Endothelial cell of umbilical vein (primary cell): ENCODE data around the gene HOXA11. TPM values are rescaled to one million over a fixed set of nuclear protein-coding genes. Genes with fewer than 3 reads are reported as not detected.

ENCODE experiments used
- BruUV-seq: library from RNA; stranded (reverse); fragments of 400-500 nt; replicated peaks from 2 replicates; lab custom pipeline; 2021; lab: Mats Ljungman, UMichigan
- CTCF ChIA-PET: fragments of 300-600, 350-600 bp; sonication (Branson Sonifier 250); formaldehyde crosslinking; loops from one replicate; lab custom pipeline; 2021; ENCODE audit warnings: antibody characterized with exemption, inconsistent platforms; lab: Charles Lee
- POLR2A ChIA-PET: fragments of 300-600, 350-600 bp; sonication (Branson Sonifier 250); formaldehyde crosslinking; loops from one replicate; lab custom pipeline; 2021; ENCODE audit warnings: antibody characterized with exemption, inconsistent platforms; lab: Charles Lee
- DNase-seq: peaks from one replicate; pipeline ENCODE4 v3.0.0-alpha.2; 2011; ENCODE audit warnings: low read depth, low spot score
- FAIRE-seq: peaks from 2 replicates; lab custom pipeline; 2011; peaks lifted over from hg19 to GRCh38; lab: Jason Lieb, UNC
- H2AFZ ChIP-seq: 2 replicates; pipeline ENCODE4 v1.6.0; 2012; ENCODE audit warnings: low read depth, low read length, control low read depth, inconsistent platforms
- H3K27ac ChIP-seq: 2 replicates; pipeline ENCODE4 v1.5.1; 2011; ENCODE audit warnings: low read depth, mild to moderate bottlenecking, control low read depth, low read length, moderate library complexity; ENCODE audit not compliant: insufficient read depth
- H3K27me3 ChIP-seq, 2 experiments: 2 replicates each; pipeline versions ENCODE4 v1.6.0 to v1.6.1; 2011; ENCODE audit warnings: low read length in 2 of 2, mixed read lengths in 1 of 2; ENCODE audit not compliant: control insufficient read depth in 2 of 2, insufficient read depth in 2 of 2
- H3K36me3 ChIP-seq, 2 experiments: 2 replicates in 1 of 2; 3 replicates in 1 of 2; pipeline ENCODE4 v1.5.1; 2011; ENCODE audit warnings: low read length in 2 of 2, mild to moderate bottlenecking in 1 of 2, moderate library complexity in 1 of 2; ENCODE audit not compliant: control insufficient read depth in 2 of 2, insufficient read depth in 2 of 2; ENCODE audit errors: extremely low read depth in 1 of 2
- H3K4me1 ChIP-seq: 3 replicates; pipeline ENCODE4 v1.5.1; 2011; ENCODE audit warnings: mild to moderate bottlenecking, low read length; ENCODE audit not compliant: control insufficient read depth, insufficient read depth; ENCODE audit errors: extremely low read depth
- H3K4me2 ChIP-seq: 2 replicates; pipeline ENCODE4 v1.6.1; 2011; ENCODE audit warnings: low read length, control low read depth, mixed read lengths; ENCODE audit not compliant: insufficient read depth
- H3K4me3 ChIP-seq, 3 experiments: fragments of 200-600 bp in 1 of 3; sonication (generic), shearing (Covaris generic) in 1 of 3; replicated peaks in 1 of 3; 2 replicates each; pipeline ENCODE4 v1.5.1; 2011 to 2016; ENCODE audit warnings: control low read depth in 3 of 3, low read length in 3 of 3, mild to moderate bottlenecking in 2 of 3, inconsistent platforms in 1 of 3, low read depth in 1 of 3, moderate library complexity in 1 of 3; ENCODE audit not compliant: insufficient read depth in 1 of 3
- H3K79me2 ChIP-seq: 2 replicates; pipeline ENCODE4 v1.6.0; 2012; ENCODE audit warnings: low read length, inconsistent platforms; ENCODE audit not compliant: control insufficient read depth, insufficient read depth
- H3K9ac ChIP-seq: replicated peaks from 2 replicates; pipeline ENCODE3; 2011; ENCODE audit warnings: low read length, control low read depth; ENCODE audit not compliant: insufficient read depth; ENCODE audit errors: extremely low read depth
- H3K9me1 ChIP-seq: replicated peaks from 3 replicates; pipeline ENCODE4 v1.6.0; 2011; ENCODE audit warnings: mild to moderate bottlenecking, low read length; ENCODE audit not compliant: control insufficient read depth, insufficient read depth; ENCODE audit errors: extremely low read depth
- H3K9me3 ChIP-seq: replicated peaks from 2 replicates; pipeline ENCODE4 v1.5.1; 2012; ENCODE audit warnings: low read length, inconsistent platforms; ENCODE audit not compliant: control insufficient read depth, insufficient read depth
- H4K20me1 ChIP-seq: replicated peaks from 2 replicates; pipeline ENCODE3; 2011; ENCODE audit warnings: mild to moderate bottlenecking, low read length; ENCODE audit not compliant: control insufficient read depth, insufficient read depth; ENCODE audit errors: extremely low read depth
- EZH2 ChIP-seq: IDR thresholded peaks from 2 replicates; pipeline ENCODE4 v1.6.1; 2012; ENCODE audit warnings: borderline replicate concordance, low read depth, mild to moderate bottlenecking, moderate library complexity, low read length, inconsistent platforms; ENCODE audit not compliant: severe bottlenecking
- FOS ChIP-seq: IDR thresholded peaks from 2 replicates; pipeline ENCODE4 v1.6.1; 2011; ENCODE audit warnings: mild to moderate bottlenecking, low read length, moderate library complexity, borderline replicate concordance; ENCODE audit not compliant: insufficient read depth
- JUN ChIP-seq: IDR thresholded peaks from 2 replicates; pipeline ENCODE4 v1.6.1; 2011; ENCODE audit warnings: borderline replicate concordance, low read depth; ENCODE audit not compliant: insufficient read length, insufficient read depth
- POLR2A ChIP-seq: IDR thresholded peaks from 2 replicates; pipeline ENCODE4 v1.6.1; 2012; ENCODE audit warnings: low read depth, mild to moderate bottlenecking, control low read depth, low read length
- dilution Hi-C: fragments of 300-500 bp; cut with MboI; formaldehyde crosslinking; loops from one replicate; pipeline ENCODE4 v1.15.0; 2019; ENCODE audit warnings: low sequenced_read_pairs; ENCODE audit not compliant: extremely low pct_ligation_motif_present
- intact Hi-C: fragments of 100-400 bp; cut with micrococcal nuclease; formaldehyde crosslinking; loops from one replicate; pipeline ENCODE4 v1.10.0; 2022
- polyA plus RNA-seq, 4 experiments: library from polyadenylated mRNA; depleted of rRNA in 3 of 4; stranded (reverse) in 3 of 4; unstranded in 1 of 4; fragments of >200 nt; gene quantifications; 2 replicates each; pipeline versions ENCODE4 v1.2.1 to v1.2.3, GENCODE V29; 2011 to 2012; ENCODE audit warnings: missing spikeins in 1 of 4
- total RNA-seq: library from RNA; stranded (reverse); gene quantifications from 2 replicates; pipeline ENCODE4 v1.2.3, GENCODE V29; 2021
- TF ChIP-seq, protein P1 (sequence below), 2 donors: IDR thresholded peaks; 1 replicate in 1 of 2; 2 replicates in 1 of 2; pipeline ENCODE4 v1.5.1; 2011; ENCODE audit warnings: low read length in 2 of 2, mild to moderate bottlenecking in 2 of 2, moderate library complexity in 2 of 2, control low read depth in 1 of 2, inconsistent platforms in 1 of 2, low read depth in 1 of 2; ENCODE audit not compliant: insufficient read depth in 1 of 2; ENCODE audit errors: extremely low read depth in 1 of 2
- TF ChIP-seq, protein P2 (sequence below): IDR thresholded peaks from 2 replicates; pipeline ENCODE4 v1.6.1; 2011; ENCODE audit not compliant: insufficient read depth, insufficient read length

HOXA11 gene
- total and polyA plus RNA-seq, 2 donors (not counting 3 experiments of a cell fraction or from before 2014, with no cell fraction given): 10.4 to 16.7 TPM

DNA sequence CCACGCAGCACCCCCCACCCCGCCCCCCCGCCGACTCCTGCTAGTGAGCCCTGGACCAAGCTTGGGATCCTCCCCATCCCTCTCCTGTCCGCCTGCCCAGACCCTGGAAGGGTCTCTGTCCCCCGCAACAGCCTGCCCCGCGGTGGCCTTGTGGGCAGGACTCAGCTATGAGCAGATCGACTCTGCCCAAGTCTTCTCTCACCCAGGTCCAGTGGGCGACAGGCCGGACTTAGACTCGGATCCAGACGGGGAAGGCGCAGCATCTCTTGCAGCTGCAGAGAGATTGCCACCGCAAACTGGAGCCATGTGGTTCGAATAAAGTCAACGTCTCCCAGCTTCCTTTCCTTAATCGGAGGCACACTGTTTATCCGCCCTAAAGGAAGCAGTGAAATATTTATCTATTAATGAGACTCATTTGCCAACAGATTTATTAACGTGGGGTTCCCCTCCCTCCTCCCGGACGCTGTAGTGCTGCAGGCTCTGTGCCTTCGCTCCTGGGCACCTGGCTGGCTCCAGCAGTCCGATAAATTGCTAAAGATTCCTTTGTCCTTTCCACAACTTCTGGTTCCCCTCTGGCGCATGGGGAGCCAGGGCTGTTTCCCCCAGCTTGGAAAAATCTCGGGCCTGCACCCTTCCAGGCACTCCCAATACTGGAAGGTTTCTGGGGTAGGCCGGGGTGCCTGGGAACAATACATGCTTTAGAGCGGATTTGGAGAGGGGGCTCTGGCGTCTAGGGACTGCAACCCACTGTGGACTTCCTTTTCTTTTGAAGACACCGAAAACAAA is 27.9 kb downstream of the HOXA11 start:
- H3K9me3 ChIP-seq: no peaks in the 10 kb centered on the region
- intact Hi-C loops (loop anchor here (5.0 kb wide), 1 partner anchor 1000 kb away; no protein-coding TSS in a partner anchor), dilution Hi-C loops (loop anchor here (25.0 kb wide), 1 partner anchor 970 kb away; no protein-coding TSS in a partner anchor)
- H4K20me1 ChIP-seq: no peaks in the 10 kb centered on the region
- TF ChIP-seq FOS: no peak
- no TSS peak for BruUV-seq
- no peaks in the 10 kb centered on the region for H3K36me3 ChIP-seq
- H3K4me2 ChIP-seq: peak overlapping the region; percentile 74
- H3K27ac ChIP-seq: peak overlapping the region; percentile 69
- ChIA-PET POLR2A (interaction anchor here (0.5 to 1.7 kb wide), 3 partner anchors 11 to 957 kb away, joined by 3 to 5 read pairs (median 4); no protein-coding TSS in a partner anchor), CTCF (interaction anchor here (0.6 to 4.1 kb wide), 18 partner anchors 8 to 1066 kb away, joined by 3 to 48 read pairs (median 4); partner anchors contain the start of genes HOXA10 and HOXA5)
- peak overlapping the region; percentile 15 for H2AFZ ChIP-seq
- DNase-seq (peak; percentile 72), FAIRE-seq (peak; percentile 59)
- H3K27me3 ChIP-seq: no peaks in the 10 kb centered on the region
- H3K79me2 ChIP-seq: peaks cover 77% of the 10 kb centered on the region
- H3K4me3 ChIP-seq: peak overlapping the region in 2 of 3 experiments; percentile 34 to 60
- no peaks in the 10 kb centered on the region for H3K9me1 ChIP-seq
- H3K4me1 ChIP-seq: peaks cover 72% of the 10 kb centered on the region
- H3K9ac ChIP-seq: peak overlapping the region; percentile 78

DNA sequence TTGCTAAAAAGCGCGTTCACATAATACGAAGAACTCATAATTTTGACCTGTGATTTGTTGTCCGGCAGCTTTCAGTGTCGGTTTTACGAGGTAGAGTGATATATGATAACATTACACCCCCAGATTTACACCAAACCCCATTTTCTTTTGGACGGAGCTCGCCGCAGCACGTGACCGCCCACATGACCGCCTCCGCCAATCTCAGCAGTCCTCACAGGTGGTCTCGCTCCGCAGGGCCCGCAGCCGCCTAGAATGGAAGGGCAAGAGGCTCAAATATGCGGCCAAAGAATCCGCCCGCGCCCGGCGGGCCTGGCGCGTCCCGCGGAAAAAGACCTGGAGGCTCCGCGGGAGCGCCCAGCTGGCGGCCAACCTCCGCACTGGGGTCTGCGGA is 28.5 kb downstream of the HOXA11 start, which contains the start of gene HOXA7:
Gene HOXA7, minus strand, starts transcription at position 168 of the 391 bp plus-strand sequence. Its CDS starts 130 bp downstream, at position 38.
- Histone ChIP-seq H3K79me2 (peaks cover 77% of the 10 kb centered on the region), H3K4me1 (peaks cover 69% of the 10 kb centered on the region), H3K27ac (peak within 1 kb of the TSS; percentile 96), H3K9me3 (no peaks in the 10 kb centered on the region), H3K27me3 (no peaks in the 10 kb centered on the region), H3K4me2 (peak within 1 kb of the TSS; percentile 92), H2AFZ (peak within 1 kb of the TSS; percentile 58), H3K9ac (peak within 1 kb of the TSS; percentile 78), H3K4me3 (peak within 1 kb of the TSS; percentile 59 to 76 (median 60)), H4K20me1 (no peaks in the 10 kb centered on the region), H3K36me3 (no peaks in the 10 kb centered on the region), H3K9me1 (no peaks in the 10 kb centered on the region)
- BruUV-seq: no TSS peak
- DNase-seq: peak; percentile 88
- peak; percentile 88 for FAIRE-seq
- ChIA-PET CTCF (interaction anchor here (0.6 to 4.1 kb wide), 13 partner anchors 13 to 1066 kb away, joined by 3 to 48 read pairs (median 4); partner anchors contain the start of genes HOXA10 and HOXA5), POLR2A (interaction anchor here (0.5 to 1.7 kb wide), 3 partner anchors 12 to 957 kb away, joined by 3 to 5 read pairs (median 4); no protein-coding TSS in a partner anchor)
- dilution Hi-C loops (loop anchor here (25.0 kb wide), 1 partner anchor 969 kb away; no protein-coding TSS in a partner anchor), intact Hi-C loops (loop anchor here (5.0 kb wide), 1 partner anchor 999 kb away; no protein-coding TSS in a partner anchor)
- TF ChIP-seq EZH2 (no peak), JUN (no peak), POLR2A (peak; percentile 13)
- TF ChIP-seq, protein P1, sequence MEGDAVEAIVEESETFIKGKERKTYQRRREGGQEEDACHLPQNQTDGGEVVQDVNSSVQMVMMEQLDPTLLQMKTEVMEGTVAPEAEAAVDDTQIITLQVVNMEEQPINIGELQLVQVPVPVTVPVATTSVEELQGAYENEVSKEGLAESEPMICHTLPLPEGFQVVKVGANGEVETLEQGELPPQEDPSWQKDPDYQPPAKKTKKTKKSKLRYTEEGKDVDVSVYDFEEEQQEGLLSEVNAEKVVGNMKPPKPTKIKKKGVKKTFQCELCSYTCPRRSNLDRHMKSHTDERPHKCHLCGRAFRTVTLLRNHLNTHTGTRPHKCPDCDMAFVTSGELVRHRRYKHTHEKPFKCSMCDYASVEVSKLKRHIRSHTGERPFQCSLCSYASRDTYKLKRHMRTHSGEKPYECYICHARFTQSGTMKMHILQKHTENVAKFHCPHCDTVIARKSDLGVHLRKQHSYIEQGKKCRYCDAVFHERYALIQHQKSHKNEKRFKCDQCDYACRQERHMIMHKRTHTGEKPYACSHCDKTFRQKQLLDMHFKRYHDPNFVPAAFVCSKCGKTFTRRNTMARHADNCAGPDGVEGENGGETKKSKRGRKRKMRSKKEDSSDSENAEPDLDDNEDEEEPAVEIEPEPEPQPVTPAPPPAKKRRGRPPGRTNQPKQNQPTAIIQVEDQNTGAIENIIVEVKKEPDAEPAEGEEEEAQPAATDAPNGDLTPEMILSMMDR (IDR thresholded peaks at IDR 0.05; ENCODE audit: extremely low read depth in 1 of 2, insufficient read depth in 1 of 2, low read depth in 1 of 2, low read length in 2 of 2): no peak
- TF ChIP-seq, protein P2, sequence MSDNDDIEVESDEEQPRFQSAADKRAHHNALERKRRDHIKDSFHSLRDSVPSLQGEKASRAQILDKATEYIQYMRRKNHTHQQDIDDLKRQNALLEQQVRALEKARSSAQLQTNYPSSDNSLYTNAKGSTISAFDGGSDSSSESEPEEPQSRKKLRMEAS: peak; percentile 99
